LoVo (cell line): ENCODE measurements around the gene MYLK2.
A peak's percentile ranks its signal among the peaks of the same experiment; 100 is the strongest.

Experiments used
- DNase-seq: peaks from one replicate; pipeline ENCODE4 v3.0.0-alpha.2; 2016; ENCODE audit warnings: low spot score

Gene MYLK2

GRCh38 chr20:31835977-31836852, 17.1 kb downstream of the MYLK2 start:
- DNase-seq, result peak; percentile 71

GRCh38 chr20:31836853-31837608, 17.9 kb downstream of the MYLK2 start:
- no peak for DNase-seq

- DNase-seq, result no peak
These were observed 18.8 kb downstream of the MYLK2 start for GRCh38 chr20:31837896-31838397.

- no peak for DNase-seq
These were observed 19.6 kb downstream of the MYLK2 start for GRCh38 chr20:31838646-31839292.

GRCh38 chr20:31839782-31840487, 20.8 kb downstream of the MYLK2 start:
- no peak for DNase-seq

GRCh38 chr20:31840906-31841816, 22.0 kb downstream of the MYLK2 start:
- DNase-seq, result no peak

- DNase-seq, result peak; percentile 24
These were observed 22.8 kb downstream of the MYLK2 start for GRCh38 chr20:31841928-31842327.

GRCh38 chr20:31842471-31843157, 23.5 kb downstream of the MYLK2 start:
- DNase-seq, result no peak

- no peak for DNase-seq
These were observed 24.1 kb downstream of the MYLK2 start for GRCh38 chr20:31843288-31843687.

- DNase-seq, result no peak
These were observed 24.7 kb downstream of the MYLK2 start for GRCh38 chr20:31843881-31844280.

- DNase-seq, result no peak
These were observed 25.7 kb downstream of the MYLK2 start for GRCh38 chr20:31844737-31845299.

GRCh38 chr20:31845300-31845863, 26.2 kb downstream of the MYLK2 start, which contains the start of gene FOXS1:
Gene FOXS1, minus strand, starts transcription at chr20:31845604. Its CDS starts 62 bp downstream, at chr20:31845542.
- DNase-seq, result no peak

- no peak for DNase-seq
These were observed 27.6 kb downstream of the MYLK2 start for GRCh38 chr20:31846793-31847138.

GRCh38 chr20:31848088-31848999, 29.2 kb downstream of the MYLK2 start:
- no peak for DNase-seq

- no peak for DNase-seq
These were observed 30.3 kb downstream of the MYLK2 start for GRCh38 chr20:31849306-31849930.

- DNase-seq, result no peak
These were observed 32.2 kb downstream of the MYLK2 start for GRCh38 chr20:31851240-31851955.

- DNase-seq, result no peak
These were observed 34.3 kb downstream of the MYLK2 start for GRCh38 chr20:31853481-31853880.
